GM18867 (cell line): Measurements from ENCODE around the gene CCDC66.

Experiments used
- ATAC-seq: cut with Tn5 transposase; IDR thresholded peaks from one replicate; pipeline ENCODE4 v1.9.1; 2021; ENCODE audit warnings: mild to moderate bottlenecking, moderate library complexity; ENCODE audit not compliant: unreplicated experiment

Gene CCDC66

DNA sequence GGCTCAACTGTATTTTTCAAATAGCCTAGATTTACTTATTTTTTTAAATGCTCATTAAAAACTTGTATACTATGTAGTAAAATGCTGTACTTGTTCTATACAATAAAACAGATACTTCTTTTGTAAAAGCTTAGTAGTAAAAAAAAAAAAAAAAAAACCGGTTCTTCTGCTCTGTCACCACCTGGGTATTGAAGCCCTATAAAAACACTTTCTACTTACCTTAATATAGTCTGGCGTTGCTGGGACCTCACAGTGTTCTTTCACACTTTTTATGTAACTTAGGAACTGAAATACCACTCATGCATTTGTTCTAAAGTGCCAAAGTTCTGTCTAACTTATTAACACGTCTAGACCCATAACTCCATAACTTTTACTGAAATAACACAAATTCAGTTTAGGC is 64.7 kb downstream of the CCDC66 start:
- no peak for ATAC-seq

DNA sequence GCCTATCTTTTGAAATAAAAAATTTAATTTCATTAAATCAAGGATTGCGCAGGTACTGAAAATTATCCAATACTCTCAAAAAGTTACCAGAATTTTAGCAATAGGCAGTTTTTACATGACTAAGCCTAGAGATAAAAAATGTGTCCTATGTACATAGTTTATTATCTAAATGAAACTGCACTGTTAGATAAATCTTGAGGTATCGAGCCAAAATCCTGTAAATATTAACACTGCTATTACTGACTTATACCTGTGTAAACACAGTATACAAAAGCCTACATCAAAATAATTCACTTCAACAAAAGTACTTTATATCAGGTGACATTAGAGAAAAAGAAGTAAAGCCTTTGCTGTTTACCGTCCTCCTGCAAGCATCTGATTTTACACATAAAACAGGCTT is 65.4 kb downstream of the CCDC66 start:
- no peak for ATAC-seq

DNA sequence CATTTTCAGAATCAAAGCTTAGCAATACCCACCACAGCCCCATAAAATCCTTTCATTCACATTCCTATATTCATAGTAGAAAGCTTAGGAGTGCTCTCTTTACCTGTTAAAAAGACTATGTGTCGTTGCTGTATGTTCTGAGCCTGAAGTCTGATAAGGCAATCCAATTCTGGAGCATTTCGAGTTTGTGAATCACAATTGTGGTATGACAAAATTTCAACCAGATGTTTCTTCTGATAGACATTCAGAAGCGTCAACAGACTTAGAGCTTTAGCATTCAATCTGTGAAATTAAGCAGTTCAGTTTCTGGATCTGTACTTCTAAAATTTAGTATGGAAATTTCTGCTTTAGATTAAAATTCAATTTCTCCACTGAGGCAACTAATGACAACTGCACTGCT is 67.8 kb downstream of the CCDC66 start:
- ATAC-seq: no peak

DNA sequence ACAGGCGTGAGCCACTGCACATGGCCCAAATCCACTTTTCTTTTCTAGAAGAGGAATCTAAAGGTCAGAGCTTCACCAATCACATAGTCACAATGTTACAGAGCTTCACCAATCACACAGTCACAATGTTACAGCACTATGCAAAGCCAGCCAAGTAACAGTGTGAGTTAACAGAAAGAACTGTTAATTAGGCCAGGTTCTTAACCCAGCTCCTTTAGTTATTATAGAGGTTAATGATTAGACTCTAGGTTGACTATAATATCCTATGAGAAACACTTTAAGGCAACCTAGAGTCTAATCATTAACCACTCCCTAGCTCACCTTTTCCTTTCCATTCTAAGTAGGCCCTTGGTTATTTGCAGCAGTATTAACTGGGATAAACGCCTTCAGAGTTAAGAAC is 72.1 kb downstream of the CCDC66 start:
- no peak for ATAC-seq

DNA sequence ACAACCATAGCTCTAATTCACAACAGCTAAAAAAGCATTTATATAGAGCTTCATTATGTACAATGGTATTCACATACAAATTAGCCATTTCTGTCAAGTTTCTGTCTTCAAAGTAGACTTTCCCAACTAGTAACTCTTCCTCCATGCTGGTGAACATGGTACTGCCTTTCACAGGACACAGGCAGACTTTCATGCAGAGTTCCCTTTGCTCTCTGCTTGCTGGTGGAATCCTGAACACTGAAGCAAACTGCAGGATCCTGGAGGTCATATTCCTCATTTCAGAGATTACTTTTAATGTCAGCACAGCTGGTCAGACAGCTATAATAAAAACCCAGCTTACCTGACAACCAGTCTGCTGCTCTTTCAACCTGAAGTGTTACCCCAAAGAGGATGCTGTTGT is 72.5 kb downstream of the CCDC66 start:
- ATAC-seq: no peak

DNA sequence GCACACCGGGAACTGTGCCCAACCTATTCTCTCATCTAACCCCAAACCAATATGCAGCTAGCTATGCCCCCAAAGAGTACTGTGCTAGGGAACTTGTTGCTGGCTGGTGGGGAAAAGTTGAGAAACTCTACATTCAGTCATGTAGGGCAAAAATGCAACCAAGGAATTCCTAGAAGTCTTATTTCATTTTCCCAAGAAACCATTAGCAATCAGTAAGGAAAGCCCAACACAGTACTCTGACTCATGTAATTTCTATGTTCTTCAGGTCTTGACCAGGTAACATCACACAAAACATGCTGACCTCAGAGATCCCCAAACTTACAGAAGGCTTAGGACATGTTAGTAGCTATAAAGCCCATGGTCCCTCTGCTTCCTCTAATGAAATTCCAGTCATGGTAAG is 74.0 kb downstream of the CCDC66 start:
- no peak for ATAC-seq

DNA sequence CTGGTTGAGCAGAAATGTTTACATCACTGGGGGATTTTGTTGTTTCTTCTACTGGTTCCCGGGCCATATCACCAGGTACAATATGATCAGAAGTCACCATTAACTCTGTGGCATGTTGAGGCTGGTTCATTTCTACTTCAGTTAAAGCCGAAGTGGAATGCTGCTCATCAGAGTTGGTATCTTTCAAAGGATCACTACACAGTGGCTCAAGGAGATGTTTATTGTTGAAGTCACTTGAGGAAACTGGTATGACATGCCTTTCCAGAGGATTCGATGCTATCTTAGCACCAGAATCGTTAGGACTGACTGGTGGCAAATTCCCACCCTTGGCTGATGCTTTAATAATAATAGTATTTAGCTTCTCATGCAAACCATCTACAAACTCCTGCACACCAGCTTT is 76.2 kb downstream of the CCDC66 start:
- ATAC-seq: no peak

DNA sequence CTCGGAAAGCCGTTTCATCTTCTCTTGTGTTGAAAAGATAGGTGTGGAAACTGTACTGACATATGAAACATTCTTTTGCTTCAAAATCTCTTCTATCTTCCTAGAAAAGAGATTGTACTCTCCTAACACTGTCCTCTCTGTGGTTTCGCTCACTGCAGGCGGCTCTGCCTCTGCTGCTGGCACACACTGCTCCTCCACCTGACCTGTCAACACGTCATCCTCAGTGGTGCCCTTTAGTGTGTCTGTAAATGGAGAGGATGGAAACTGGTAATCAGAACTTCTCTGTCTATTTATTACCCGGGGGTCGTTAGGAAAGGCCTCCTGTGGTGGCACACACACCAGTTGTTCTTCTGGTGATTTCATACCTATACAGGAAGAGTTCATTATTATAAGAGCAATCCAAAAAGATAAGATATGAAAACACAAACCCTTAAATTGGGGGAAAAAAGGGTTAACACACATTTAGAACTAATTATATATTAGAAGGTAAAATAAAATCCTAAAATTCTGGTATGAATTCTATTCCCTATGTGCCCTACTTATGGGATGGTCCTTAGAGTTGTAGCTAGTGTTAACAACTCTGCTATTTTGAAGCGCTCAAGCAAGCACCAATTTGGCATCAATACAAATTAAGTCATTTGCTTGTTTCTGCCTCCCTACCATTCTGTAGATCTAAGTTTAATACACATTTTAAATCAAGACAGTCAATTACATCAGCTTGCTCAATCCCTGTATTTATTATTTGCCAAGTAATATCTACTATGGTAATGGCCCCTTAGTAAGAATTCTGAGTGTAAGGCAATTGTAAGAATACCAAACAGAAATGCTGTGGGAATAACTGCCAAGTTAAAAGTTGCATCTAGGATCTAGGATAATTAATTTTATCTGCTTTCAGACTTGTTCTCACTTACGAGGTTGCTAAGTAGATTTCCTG is 76.9 kb downstream of the CCDC66 start:
- ATAC-seq: no peak

DNA sequence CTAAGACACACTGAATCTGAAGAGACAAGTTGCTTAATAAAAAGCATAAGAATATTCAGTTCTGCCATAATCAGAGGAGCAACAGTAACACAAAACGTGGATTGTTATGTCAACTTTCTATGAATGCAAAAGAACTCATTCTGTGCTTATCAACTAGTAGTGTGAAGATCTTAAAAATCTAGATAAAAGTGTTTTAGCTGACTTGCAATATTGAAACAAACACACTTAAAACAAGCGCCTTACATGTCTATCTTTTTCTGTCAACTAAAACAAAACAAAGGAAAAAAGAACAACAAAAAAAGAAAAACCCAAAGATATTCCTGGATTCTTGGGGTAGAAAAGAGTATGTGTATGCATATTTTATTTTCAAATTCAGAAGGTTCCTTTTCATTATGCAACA is 88.4 kb downstream of the CCDC66 start:
- no peak for ATAC-seq

DNA sequence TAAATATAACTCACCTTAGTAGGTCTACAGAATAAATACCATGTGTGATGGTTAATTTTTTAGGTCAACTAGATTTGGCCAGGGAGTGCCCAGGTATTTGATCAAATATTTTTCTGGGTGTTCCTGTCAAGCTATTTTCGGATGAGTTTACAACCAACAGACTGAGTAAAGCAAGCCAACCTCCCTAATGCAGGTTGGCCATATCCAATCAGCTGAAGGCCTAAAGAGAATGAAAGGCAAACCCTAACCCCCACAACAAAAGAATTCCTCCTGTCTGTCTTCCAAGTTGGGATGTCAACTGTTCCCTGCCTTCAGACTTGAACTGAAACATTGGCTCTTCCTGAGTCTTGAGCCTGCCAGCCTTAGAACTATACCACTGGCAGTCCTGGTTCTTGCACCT is 97.5 kb downstream of the CCDC66 start:
- ATAC-seq: no peak

DNA sequence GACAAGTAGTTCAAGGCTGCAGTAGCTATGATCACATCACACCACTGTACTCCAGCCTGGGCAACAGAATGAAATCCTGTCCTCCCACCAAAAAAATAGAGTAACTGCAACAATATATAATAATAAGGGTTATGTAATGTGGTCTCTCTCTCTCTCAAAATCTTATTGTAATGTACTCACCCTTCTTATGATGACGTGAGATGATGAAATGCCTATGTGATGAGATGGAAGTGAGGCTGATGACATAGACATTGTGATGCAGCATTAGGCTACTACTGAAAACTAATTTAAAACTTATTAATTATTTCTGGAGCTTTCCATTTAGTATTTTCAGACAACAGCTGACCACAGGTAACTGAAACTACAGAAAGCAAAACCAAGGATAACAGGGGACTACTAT is 98.7 kb downstream of the CCDC66 start:
- no peak for ATAC-seq

DNA sequence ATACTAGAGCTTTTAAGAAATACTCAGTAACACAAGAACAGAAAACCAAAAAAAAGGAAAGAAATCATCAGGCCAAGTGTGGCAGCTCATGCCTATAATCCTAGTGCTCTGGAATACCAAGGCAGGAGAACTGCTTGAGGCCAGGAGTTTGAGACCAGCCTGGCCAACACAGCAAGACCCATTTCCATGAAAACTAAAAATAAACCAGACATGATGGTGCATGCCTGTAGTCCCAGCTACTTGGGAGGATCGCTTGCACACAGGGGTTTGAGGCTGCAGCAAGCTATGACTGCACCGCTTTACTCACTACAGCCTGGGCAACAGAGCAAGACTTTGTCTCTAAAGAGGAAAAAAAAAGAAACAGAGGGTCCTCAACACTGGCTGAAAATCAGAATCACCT is 107.8 kb downstream of the CCDC66 start:
- ATAC-seq: no peak

DNA sequence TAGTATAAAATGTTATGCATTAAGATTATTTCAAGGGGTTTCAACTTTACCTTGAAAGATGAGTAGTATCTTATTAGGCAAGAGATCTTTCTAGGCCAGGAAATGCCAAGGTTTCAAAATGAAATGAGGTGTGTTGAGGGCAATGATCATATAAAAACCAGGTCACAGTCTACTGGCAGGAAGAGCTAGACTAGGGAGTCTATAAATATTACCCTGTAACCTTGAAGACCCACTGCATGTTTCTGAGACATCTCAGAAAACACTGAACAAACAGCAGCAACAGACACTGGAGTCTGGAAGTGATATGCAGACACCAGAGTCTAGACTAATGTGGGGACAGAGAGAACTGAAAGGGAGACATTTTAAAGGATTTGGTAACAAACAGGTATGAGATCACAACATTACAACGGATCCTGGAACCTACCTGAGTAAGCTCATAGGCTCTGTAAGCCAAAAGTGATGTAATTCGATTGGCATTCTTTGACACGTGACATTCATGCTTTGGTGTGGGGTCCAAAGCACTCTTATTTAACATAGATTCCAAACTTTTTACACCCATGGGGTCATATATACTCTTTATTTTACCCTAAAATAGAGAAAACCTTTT is 111.1 kb downstream of the CCDC66 start:
- no peak for ATAC-seq
